Esophagus mucosa (tissue), 1 donor: ENCODE measurements around the gene NDE1. TPM values are rescaled to one million over a fixed set of nuclear protein-coding genes. Genes with fewer than 3 reads are reported as not detected.
"Not testable (repeated sequence)": the region's sequence is repeated elsewhere in the genome, so short reads cannot be mapped to it uniquely, and the experiment has no call there.

Experiments
- ATAC-seq: fragments of 200-7000 bp; cut with Tn5 transposase; one replicate; pipeline ENCODE4 v1.9.1; 2020
- total RNA-seq: library from RNA; stranded (reverse); gene quantifications from one replicate; pipeline ENCODE4 v1.2.4, GENCODE V29; 2023
- donor health status: DM: yes; HTN: yes; CAD: no.

NDE1 gene
- total RNA-seq: 42.0 TPM

GRCh38 chr16:15650019-15650697 lies at the start of gene NDE1:
TSS of gene NDE1 (plus strand) at chr16:15650245. CDS start at chr16:15664779, 14,534 bp downstream.
- peak; percentile 97 for ATAC-seq

- no peak for ATAC-seq
Observed at GRCh38 chr16:15601212-15601879, 48.7 kb upstream of the NDE1 start.

DNA sequence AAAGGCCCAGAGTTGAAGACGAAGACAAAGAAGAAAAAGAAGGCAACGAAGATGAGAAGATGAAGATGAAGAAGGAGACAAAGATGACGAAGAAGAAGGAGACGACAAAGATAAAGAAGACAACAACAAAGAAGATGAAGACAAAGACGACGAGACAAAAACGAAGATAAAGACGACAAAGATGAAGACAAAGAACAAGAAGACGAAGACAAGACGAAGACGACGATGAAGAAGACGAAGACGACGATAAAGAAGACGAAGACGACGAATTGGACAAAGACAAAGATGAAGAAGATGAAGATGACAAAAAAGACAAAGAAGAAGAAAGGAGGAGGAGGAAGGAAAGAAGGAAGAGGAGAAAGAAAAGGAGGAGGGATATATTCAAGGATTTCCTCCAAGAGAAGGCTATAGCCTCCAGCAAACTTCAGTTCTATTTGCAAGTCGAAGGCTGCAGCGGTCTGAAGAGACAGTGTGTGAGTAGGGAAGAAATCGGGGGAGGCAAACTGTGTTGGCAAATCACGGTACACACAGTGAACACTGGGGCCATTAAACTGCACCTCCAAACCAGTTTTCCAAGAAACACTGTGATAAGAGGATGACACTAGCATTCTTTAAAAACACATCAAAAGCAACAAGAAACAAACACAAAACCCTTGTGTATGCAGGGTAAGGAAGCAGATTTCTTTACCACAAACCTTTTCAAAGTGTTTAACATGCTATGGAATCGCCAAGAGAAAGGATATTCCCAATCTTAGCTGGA lies 47.6 kb upstream of the NDE1 start:
- ATAC-seq: no peak

DNA sequence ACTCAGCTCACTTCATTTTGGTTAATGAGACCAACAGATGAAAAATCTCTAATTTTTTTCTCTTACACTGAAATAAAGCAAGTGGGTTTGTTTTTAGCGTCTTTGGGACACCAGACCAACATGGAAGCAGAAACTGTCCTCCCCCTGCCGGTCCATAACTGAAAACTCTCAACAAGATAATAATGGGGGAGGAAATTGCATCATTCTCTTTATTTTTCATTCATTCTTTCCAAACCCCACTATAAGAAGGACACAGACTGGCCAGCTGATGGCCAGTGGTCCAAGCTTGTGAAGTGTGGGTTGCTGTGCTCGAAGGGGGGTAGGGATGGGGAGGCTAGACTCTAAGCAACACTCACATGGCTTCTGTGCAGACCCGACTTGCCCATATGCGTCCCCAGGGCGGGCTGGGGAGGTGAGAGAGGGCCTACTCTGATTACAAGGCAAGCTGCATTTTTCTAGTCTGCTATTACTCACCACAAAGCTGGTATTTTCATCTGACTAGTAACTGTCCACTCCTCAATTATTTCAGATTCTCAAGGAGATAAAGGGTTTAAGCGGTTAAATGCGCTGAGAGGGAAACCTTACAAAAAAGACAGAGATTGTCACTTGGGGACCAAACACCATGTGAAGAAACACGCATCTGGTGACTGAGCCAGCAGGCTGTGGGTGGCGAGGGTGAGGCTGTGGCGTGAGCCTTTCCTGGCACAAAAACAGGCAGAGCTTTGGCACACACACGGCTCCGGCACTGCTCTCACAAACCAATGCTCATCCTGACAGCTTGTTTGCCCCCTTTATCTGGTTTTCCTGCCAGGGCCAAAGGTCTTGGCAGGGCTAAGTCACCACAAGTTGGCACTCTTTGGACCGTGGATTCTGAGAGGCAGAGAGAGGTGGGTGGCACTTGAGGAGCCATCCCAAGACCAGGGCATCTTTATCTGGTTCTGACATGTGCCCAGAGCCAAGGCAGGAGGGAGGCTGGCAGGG lies 45.3 kb upstream of the NDE1 start:
- no peak for ATAC-seq

DNA sequence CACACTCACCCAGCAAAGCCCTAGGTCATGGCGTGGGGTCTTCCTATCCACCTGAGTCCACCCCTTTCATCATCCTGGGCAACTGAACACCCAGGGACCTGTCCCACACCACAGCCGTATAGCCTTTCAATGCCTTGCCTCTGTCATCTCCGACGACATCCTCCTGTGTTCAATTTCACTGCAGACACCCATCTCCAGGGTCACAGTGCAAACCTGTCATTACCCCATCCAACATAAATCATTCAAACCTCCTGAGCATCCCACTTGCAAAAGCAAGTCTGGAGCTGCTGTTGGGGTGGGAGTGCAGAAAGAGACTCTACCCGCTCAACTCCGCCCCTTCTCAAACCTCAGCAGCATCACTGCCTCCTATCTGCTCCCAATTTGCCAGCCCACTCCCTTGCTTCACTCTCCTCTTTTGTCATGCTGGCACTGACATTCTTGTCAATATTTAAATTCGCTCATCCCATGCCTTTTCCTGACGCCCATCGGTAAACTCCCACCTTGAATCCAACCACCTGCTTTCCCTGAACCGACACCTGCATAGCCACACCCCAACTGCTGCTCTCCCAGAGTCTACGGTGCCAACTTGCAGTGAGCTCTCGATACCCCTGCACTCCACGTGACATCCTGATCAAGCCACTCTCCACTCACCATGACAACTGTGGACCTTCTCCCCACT lies 44.1 kb upstream of the NDE1 start:
- peak; percentile 7 for ATAC-seq

DNA sequence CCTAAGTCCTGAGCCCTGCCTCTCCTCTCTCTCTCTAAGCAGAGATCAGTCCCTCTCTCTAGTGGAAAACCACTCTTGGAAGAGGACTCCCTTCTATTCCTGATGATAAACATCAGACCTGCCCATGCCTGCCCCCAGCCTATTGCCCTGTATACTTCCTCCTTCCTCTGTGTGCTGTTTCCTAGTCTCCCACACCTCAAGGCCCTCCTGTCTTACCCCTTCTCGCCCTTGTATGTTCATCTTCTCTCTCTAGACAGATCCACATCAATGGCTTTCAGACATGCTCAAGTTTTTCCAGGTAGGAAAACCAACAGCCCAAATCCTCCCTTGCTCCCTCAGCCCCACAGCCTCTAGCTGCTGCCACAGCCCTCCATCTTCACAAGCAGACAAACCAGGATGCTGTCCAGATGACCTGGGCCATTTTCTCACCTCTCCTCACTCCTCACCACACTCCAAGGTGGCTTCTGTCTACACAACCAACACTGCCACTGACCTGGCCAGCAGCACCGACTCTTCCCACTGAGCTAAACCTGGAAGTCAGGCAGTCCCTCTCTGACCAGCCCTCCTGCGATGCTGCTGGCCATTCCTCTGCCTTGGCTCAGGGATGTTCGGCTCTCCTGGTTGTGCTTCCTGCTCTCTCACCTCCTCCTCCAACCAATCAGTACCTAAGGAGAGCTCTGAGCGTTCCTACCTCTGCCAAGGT lies 43.4 kb upstream of the NDE1 start:
- ATAC-seq: peak; percentile 53

- not testable (repeated sequence) for ATAC-seq
Observed at GRCh38 chr16:15607221-15607699, 42.8 kb upstream of the NDE1 start.

DNA sequence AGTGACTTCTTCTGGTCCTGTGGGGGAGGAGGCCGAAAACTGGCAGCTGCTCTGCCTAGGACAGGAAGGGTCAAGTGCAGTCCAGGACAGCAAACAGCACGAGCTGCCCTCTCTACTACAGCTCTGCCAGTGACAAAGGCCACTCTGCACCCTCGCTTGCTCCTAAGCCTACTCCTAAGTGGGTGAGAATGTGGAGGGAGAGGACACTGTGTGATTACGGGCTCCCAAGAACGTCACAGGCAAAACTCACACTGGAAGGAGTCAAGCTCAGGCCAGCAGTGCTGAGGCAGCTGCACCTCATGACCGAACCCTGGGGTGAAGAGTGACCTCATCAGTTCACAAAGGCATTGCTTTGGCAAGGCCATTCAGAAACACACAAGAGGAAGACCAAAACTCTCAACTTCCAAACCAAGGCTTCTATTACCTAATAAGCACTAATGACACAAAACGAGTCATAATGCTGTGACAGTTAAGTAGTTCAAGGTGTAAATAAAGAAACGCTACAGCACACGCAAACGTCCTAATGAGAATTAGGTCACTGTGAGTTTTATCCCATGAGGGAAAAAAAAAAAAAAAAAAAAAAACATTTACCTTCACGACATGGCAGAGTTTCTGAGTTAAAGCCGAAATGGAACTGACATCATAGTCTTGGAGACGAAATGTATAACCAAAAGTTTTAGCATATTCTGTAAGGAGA lies 42.2 kb upstream of the NDE1 start:
- ATAC-seq: peak; percentile 62

GRCh38 chr16:15608398-15609285 lies 41.4 kb upstream of the NDE1 start:
- no peak for ATAC-seq

DNA sequence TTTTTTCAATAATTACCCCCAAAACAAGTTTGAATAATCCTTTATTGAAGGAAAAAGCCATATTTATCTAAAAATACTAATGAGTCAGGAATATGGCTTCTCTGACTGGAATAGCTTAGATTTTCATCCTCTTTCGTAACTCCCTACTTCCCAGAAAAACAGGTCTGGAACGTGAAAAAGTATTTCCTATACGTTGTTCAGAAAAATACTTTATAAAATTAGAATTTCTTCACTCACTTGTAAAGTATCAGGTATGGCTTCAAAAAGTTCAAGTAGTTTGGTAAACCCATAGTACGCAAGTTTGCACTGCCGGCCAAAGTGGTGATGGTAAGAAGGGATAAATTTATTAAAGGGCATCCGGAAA lies 40.8 kb upstream of the NDE1 start:
- no peak for ATAC-seq

DNA sequence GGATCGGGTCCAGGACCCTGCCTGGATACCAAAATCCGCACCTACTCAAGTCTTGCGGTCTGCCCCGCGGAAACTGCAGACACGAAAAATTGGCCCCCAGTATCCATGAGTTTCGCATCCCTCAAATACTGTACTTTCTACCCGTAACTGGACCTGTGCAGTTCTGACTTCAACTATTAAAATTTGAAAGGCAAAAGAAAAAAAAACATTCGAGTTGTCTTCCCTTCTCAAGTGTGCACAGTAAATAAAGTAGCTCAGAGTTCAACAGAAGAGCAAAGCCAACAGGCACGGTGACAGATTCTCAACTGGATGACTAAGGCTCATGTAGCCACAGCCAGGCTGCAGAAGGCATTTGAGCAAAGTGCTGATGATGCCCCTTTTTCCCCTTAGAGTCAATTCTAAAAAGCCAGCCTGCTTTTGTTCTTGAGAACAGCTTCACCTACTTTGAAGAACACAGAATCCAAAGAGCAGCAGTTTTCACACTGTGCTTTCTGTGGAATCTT lies 39.6 kb upstream of the NDE1 start:
- no peak for ATAC-seq

GRCh38 chr16:15611610-15612009 lies 38.4 kb upstream of the NDE1 start:
- no peak for ATAC-seq

GRCh38 chr16:15613676-15614075 lies 36.4 kb upstream of the NDE1 start:
- ATAC-seq: no peak

- no peak for ATAC-seq
Observed at GRCh38 chr16:15616012-15616411, 34.0 kb upstream of the NDE1 start.

DNA sequence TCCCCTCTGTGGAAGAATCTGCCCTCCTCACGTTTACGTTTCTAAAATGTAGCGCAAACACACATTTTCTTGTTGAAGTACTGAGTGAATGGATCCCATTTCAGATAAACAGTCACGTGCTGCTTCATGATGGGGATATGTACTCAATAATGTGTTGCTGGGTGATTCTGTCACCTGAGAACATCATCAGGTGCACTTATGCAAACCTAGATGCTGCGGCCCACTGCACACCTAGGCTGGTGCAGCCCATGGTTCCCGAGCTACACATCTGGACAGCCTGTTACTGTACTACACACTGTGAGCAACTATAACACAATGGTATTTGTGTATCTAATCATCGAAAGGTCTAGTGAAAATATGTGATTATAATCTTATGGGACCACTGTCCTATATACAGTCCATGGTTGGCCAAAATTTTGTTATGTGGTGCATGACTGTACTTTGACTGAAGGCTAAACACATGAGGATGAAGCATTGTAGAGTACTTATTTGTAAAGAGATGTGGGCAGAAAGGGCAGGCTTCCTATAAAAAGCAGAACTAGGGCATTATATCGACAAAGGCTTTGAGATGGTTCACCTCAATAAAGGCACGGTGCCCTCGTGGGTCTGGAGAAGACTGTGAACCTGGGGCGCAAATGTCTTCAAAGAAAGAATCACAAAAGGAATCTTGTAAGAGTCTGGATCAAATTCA lies 33.4 kb upstream of the NDE1 start:
- no peak for ATAC-seq

DNA sequence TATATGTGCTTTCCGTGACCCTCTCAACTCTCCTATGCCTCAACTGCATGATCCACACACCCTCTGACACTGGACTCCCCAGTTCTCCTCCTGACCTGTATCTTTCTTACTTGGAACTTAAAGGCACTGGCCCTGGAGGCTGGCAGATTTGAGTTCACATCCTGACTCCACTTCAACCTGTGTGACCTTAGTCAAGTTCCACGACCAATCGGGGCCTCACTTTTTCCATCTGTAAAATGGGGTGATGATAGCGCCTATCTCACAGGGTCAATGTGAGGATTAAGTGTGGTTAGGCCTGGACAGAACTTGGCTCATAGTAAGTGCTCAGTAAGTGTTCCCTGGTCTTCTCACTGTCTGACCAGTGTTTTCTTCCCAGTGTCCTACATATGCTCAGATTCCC lies 32.1 kb upstream of the NDE1 start:
- ATAC-seq: no peak

- ATAC-seq: no peak
Observed at GRCh38 chr16:15618392-15618791, 31.7 kb upstream of the NDE1 start.

GRCh38 chr16:15620611-15621195 lies 29.3 kb upstream of the NDE1 start:
- no peak for ATAC-seq
